IPS-18a (cell line): Measurements from ENCODE around the gene ZNF329.
A peak's percentile ranks its signal among the peaks of the same experiment; 100 is the strongest.

Source experiments
- H3K27ac ChIP-seq: one replicate; pipeline ENCODE4 v1.5.1; 2013; ENCODE audit warnings: low read length
- H3K27me3 ChIP-seq: one replicate; pipeline ENCODE4 v1.6.1; 2013; ENCODE audit warnings: mild to moderate bottlenecking, low read length; ENCODE audit not compliant: control insufficient read depth, insufficient read depth
- H3K36me3 ChIP-seq: one replicate; pipeline ENCODE4 v1.6.1; 2013; ENCODE audit warnings: low read depth, low read length; ENCODE audit not compliant: control insufficient read depth
- H3K4me1 ChIP-seq: one replicate; pipeline ENCODE4 v1.6.1; 2013; ENCODE audit warnings: low read depth, low read length; ENCODE audit not compliant: control insufficient read depth
- H3K4me3 ChIP-seq: one replicate; pipeline ENCODE4 v1.5.1; 2013; ENCODE audit warnings: low read length
- H3K9ac ChIP-seq: one replicate; pipeline ENCODE4 v1.6.1; 2013; ENCODE audit warnings: mild to moderate bottlenecking, low read length, moderate library complexity
- H3K9me3 ChIP-seq: one replicate; pipeline ENCODE4 v1.6.1; 2013; ENCODE audit warnings: low read depth, low read length; ENCODE audit not compliant: control insufficient read depth

ZNF329 gene

DNA sequence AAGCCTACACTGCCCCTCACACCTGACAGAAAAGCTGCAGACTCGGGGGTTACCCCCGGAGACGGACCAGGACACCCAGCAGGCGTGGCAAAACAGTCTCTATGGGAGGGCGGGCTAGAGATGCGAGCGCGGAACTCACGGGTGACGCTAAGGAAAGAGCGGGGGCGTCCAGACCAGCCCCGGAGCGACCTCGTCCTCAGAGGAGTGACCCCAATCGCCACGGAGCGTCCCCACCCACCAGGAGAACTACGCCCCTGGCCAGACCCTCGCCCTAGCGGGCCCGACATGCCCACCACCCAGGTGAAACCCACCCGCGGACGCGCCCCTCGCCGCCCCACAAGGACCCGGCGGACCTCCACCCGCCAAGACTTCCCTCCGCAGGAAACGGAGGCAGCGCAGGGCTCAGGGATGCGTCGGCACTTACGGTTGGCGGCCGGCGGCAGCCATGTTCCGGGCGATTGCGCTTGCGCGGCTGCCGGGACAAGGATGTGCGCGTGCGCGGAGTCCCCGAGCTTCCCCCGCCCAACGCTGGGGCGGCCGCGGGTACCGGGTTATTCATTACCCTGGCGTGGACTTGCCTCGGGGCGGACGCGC, at the start of gene ZNF329:
TSS of gene ZNF329 (minus strand) at position 462 of the 594 bp plus-strand sequence. CDS start 21,286 bp downstream, outside the sequence.
- no peaks in the 10 kb centered on the region for H3K27me3 ChIP-seq
- H3K9me3 ChIP-seq, result peaks cover 13% of the 10 kb centered on the region
- H3K4me1 ChIP-seq, result peaks cover 5% of the 10 kb centered on the region
- peak within 1 kb of the TSS; percentile 95 for H3K4me3 ChIP-seq
- peak within 1 kb of the TSS; percentile 75 for H3K27ac ChIP-seq
- H3K9ac ChIP-seq, result peak within 1 kb of the TSS; percentile 81
- no peaks in the 10 kb centered on the region for H3K36me3 ChIP-seq

- H3K9me3 ChIP-seq, result peaks cover 90% of the 10 kb centered on the region
- H3K9ac ChIP-seq, result no peak overlapping the region
- no peak overlapping the region for H3K27ac ChIP-seq
- no peak overlapping the region for H3K4me3 ChIP-seq
- no peaks in the 10 kb centered on the region for H3K4me1 ChIP-seq
- H3K36me3 ChIP-seq, result peaks cover 50% of the 10 kb centered on the region
- H3K27me3 ChIP-seq, result no peaks in the 10 kb centered on the region
Observed at GRCh38 chr19:58196901-58197616, 46.5 kb upstream of the ZNF329 start.

DNA sequence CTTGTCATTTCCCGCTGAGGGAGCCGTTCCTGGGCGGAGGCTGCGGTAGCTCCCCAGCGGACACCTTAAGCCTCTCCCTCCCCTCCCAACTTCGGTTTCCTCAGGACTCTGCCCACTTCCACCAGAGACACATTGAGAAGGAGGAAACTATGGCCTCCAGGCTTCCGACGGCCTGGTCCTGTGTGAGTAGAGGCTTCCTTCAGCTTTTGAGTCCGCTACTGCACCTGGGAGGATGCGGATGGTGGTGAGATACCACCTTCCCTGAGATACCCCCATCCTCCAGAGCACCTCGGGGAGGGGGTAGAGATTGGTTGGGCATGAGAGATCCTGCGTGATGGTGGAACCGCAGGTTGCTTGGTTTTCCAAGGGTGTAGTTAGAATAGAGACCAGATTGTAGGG, 33.2 kb upstream of the ZNF329 start:
- H3K9me3 ChIP-seq, result peaks cover 28% of the 10 kb centered on the region
- H3K9ac ChIP-seq, result peak overlapping the region; percentile 72
- H3K27ac ChIP-seq, result no peak overlapping the region
- peaks cover 30% of the 10 kb centered on the region for H3K36me3 ChIP-seq
- H3K4me3 ChIP-seq, result peak overlapping the region; percentile 88
- H3K27me3 ChIP-seq, result no peaks in the 10 kb centered on the region
- no peaks in the 10 kb centered on the region for H3K4me1 ChIP-seq

GRCh38 chr19:58182989-58183816, 32.6 kb upstream of the ZNF329 start, which contains the start of gene ZNF274:
Gene ZNF274, plus strand, starts transcription at chr19:58183061. Its CDS starts 905 bp downstream, at chr19:58183966.
- Histone ChIP-seq H3K27ac (peak within 1 kb of the TSS; percentile 60), H3K9me3 (peaks cover 30% of the 10 kb centered on the region), H3K9ac (peak within 1 kb of the TSS; percentile 72), H3K4me1 (no peaks in the 10 kb centered on the region), H3K4me3 (peak within 1 kb of the TSS; percentile 88), H3K36me3 (peaks cover 27% of the 10 kb centered on the region), H3K27me3 (no peaks in the 10 kb centered on the region)

GRCh38 chr19:58182577-58182988, 32.0 kb upstream of the ZNF329 start:
- Histone ChIP-seq H3K36me3 (peaks cover 22% of the 10 kb centered on the region), H3K27me3 (no peaks in the 10 kb centered on the region), H3K9ac (peak overlapping the region; percentile 72), H3K4me3 (peak overlapping the region; percentile 88), H3K27ac (no peak overlapping the region), H3K4me1 (no peaks in the 10 kb centered on the region), H3K9me3 (peaks cover 32% of the 10 kb centered on the region)

DNA sequence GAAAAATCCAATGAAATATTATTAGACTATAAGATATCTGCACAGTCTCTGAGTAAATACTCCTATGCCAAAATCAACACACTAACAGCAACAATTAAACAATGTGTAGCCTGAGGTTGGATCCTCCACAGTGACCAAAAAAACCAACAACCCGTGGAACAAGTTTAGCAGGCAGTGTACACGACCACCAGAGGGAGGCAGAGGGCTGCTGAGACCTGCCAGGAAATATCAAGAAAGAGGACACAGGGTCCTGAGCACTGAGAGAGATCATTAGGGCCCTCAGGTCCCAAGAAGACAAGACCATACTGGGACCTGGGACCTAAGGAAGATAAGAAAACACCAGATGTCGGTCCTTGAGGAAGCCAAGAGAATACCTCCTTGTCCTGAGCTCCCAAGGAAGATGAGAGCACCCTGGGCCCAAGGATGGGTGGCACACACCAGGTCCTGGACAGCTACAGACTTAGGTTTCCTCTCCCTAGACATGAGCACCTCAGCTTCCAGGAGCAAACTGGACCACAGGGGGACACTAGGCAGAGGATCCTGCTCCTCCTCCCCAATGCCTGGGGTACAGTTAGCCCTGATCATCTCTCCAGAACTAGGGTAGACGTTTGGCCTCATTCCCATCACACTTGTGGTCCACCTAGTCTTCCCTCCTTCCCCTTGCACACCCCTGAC, 31.4 kb upstream of the ZNF329 start:
- Histone ChIP-seq H3K27ac (no peak overlapping the region), H3K9ac (no peak overlapping the region), H3K36me3 (peaks cover 17% of the 10 kb centered on the region), H3K4me3 (peak overlapping the region; percentile 88), H3K4me1 (no peaks in the 10 kb centered on the region), H3K9me3 (peaks cover 27% of the 10 kb centered on the region), H3K27me3 (no peaks in the 10 kb centered on the region)

GRCh38 chr19:58170860-58171259, 20.3 kb upstream of the ZNF329 start:
- Histone ChIP-seq H3K27ac (no peak overlapping the region), H3K4me3 (no peak overlapping the region), H3K27me3 (no peaks in the 10 kb centered on the region), H3K4me1 (no peaks in the 10 kb centered on the region), H3K9ac (no peak overlapping the region), H3K36me3 (no peaks in the 10 kb centered on the region), H3K9me3 (peaks cover 28% of the 10 kb centered on the region)

DNA sequence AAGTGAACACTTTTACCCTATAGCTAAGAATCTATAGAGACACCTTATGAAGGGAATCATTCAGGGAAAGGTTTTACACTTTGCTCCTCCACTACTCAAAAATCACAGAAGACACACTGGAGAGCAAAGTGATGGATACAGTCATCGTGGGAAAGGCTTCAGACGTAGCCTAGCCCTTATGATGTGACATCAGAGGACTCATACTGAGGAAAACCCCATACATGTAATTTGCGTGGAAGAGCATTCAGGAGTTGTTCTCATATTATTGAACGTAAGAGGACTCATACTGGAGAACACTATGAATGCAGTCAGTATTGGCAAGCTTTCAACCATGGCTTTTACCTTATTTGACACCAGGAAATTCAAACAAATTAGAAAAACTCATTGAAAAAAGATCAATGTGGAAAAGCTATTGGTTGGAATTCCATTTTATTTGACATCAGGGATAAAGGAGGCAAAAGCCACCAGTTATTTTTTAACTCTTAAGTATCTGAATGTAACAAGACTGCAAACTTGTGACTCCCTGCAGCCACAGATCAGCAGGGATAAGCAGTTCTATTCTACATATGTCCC, 16.2 kb upstream of the ZNF329 start:
- no peaks in the 10 kb centered on the region for H3K27me3 ChIP-seq
- peaks cover 42% of the 10 kb centered on the region for H3K9me3 ChIP-seq
- H3K4me3 ChIP-seq, result no peak overlapping the region
- H3K4me1 ChIP-seq, result no peaks in the 10 kb centered on the region
- no peaks in the 10 kb centered on the region for H3K36me3 ChIP-seq
- H3K9ac ChIP-seq, result no peak overlapping the region
- H3K27ac ChIP-seq, result no peak overlapping the region

GRCh38 chr19:58166268-58166667, 15.7 kb upstream of the ZNF329 start:
- H3K27me3 ChIP-seq, result no peaks in the 10 kb centered on the region
- H3K27ac ChIP-seq, result no peak overlapping the region
- H3K4me3 ChIP-seq, result no peak overlapping the region
- no peak overlapping the region for H3K9ac ChIP-seq
- no peaks in the 10 kb centered on the region for H3K4me1 ChIP-seq
- H3K9me3 ChIP-seq, result peaks cover 45% of the 10 kb centered on the region
- H3K36me3 ChIP-seq, result no peaks in the 10 kb centered on the region

- Histone ChIP-seq H3K27ac (no peak overlapping the region), H3K9me3 (peaks cover 6% of the 10 kb centered on the region), H3K27me3 (no peaks in the 10 kb centered on the region)
Observed at GRCh38 chr19:58157045-58157728, 6.6 kb upstream of the ZNF329 start.

More at GRCh38 chr19:58157045-58157728, 6.6 kb upstream of the ZNF329 start:
- H3K4me3 ChIP-seq, result no peak overlapping the region
- no peaks in the 10 kb centered on the region for H3K36me3 ChIP-seq
- no peak overlapping the region for H3K9ac ChIP-seq
- no peaks in the 10 kb centered on the region for H3K4me1 ChIP-seq
